H1 (cell line): Measurements from ENCODE around the gene VSX1.

Experiments used
- ATF3 ChIP-seq: IDR thresholded peaks from 2 replicates; pipeline ENCODE4 v1.6.1; 2011; ENCODE audit warnings: low read depth, mild to moderate bottlenecking, low read length; ENCODE audit not compliant: insufficient read depth
- CREB1 ChIP-seq: IDR thresholded peaks from 2 replicates; pipeline ENCODE4 v1.6.1; 2012; ENCODE audit warnings: inconsistent platforms
- EP300 ChIP-seq, 2 experiments: IDR thresholded peaks; 1 replicate in 1 of 2; 2 replicates in 1 of 2; pipeline ENCODE4 v1.6.1; 2011 to 2012; ENCODE audit warnings: low read depth in 2 of 2, low read length in 2 of 2, mild to moderate bottlenecking in 2 of 2, borderline replicate concordance in 1 of 2, inconsistent platforms in 1 of 2, moderate library complexity in 1 of 2
- HDAC2 ChIP-seq, 2 experiments: fragments of 300-600 bp in 1 of 2; sonication (generic) in 1 of 2; IDR thresholded peaks; 2 replicates each; pipeline ENCODE4 v1.6.1; 2011 to 2012; ENCODE audit warnings: low read depth in 2 of 2, low read length in 2 of 2, mild to moderate bottlenecking in 2 of 2, moderate library complexity in 2 of 2, borderline replicate concordance in 1 of 2, inconsistent platforms in 1 of 2
- HDAC6 ChIP-seq: IDR thresholded peaks from one replicate; pipeline ENCODE4 v1.7.1; 2012; ENCODE audit warnings: low read depth, mild to moderate bottlenecking, inconsistent platforms, low read length, moderate library complexity
- MAX ChIP-seq: IDR thresholded peaks from 2 replicates; pipeline ENCODE4 v1.6.1; 2012; ENCODE audit warnings: inconsistent platforms
- POLR2AphosphoS5 ChIP-seq: IDR thresholded peaks from 2 replicates; pipeline ENCODE4 v1.6.1; 2011; ENCODE audit warnings: low read depth, low read length
- TF ChIP-seq, protein P1 (sequence below), 3 experiments: IDR thresholded peaks; 1 replicate in 2 of 3; 2 replicates in 1 of 3; pipeline versions ENCODE4 v1.5.1 to v1.6.1; 2011; ENCODE audit warnings: low read length in 3 of 3, mild to moderate bottlenecking in 3 of 3, inconsistent platforms in 2 of 3, low read depth in 1 of 3, moderate library complexity in 1 of 3; ENCODE audit not compliant: insufficient read depth in 1 of 3; ENCODE audit errors: control extremely low read depth in 1 of 3

DNA sequence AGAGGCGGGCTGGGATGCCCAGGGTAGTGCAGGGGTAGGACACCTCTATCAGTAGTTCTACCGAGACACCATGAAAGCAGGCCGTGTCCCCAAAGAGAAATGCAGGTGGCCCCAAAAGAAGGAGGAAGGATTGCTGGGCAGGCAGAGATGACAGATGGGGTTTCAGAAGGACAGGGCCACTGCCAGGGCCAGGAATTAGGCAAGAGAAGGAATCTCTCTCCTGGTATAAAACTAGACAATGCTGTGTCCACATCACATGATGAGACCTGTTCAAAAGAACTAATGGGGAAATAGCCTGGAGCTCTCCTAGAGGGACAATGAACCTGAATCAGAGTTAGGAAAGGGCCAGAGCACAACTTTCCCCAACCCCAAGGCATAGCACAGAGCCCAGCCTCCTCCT lies 21.6 kb upstream of the VSX1 start:
- TF ChIP-seq POLR2AphosphoS5, result no peak
- TF ChIP-seq, protein P1, sequence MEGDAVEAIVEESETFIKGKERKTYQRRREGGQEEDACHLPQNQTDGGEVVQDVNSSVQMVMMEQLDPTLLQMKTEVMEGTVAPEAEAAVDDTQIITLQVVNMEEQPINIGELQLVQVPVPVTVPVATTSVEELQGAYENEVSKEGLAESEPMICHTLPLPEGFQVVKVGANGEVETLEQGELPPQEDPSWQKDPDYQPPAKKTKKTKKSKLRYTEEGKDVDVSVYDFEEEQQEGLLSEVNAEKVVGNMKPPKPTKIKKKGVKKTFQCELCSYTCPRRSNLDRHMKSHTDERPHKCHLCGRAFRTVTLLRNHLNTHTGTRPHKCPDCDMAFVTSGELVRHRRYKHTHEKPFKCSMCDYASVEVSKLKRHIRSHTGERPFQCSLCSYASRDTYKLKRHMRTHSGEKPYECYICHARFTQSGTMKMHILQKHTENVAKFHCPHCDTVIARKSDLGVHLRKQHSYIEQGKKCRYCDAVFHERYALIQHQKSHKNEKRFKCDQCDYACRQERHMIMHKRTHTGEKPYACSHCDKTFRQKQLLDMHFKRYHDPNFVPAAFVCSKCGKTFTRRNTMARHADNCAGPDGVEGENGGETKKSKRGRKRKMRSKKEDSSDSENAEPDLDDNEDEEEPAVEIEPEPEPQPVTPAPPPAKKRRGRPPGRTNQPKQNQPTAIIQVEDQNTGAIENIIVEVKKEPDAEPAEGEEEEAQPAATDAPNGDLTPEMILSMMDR (IDR thresholded peaks at IDR 0.05; ENCODE audit: control extremely low read depth in 1 of 3, insufficient read depth in 1 of 3, low read depth in 1 of 3, low read length in 3 of 3), result no peak
- TF ChIP-seq HDAC6, result no peak
- no peak for TF ChIP-seq MAX
- no peak for TF ChIP-seq ATF3
- TF ChIP-seq CREB1, result no peak
- TF ChIP-seq HDAC2 (IDR thresholded peaks at IDR 0.05; ENCODE audit: borderline replicate concordance in 1 of 2, low read depth in 2 of 2, low read length in 2 of 2), result no peak
- no peak for TF ChIP-seq EP300 (IDR thresholded peaks at IDR 0.05; ENCODE audit: borderline replicate concordance in 1 of 2, low read depth in 2 of 2, low read length in 2 of 2)
